ENCODE measurements around the gene LRBA. TPM values are rescaled to one million over a fixed set of nuclear protein-coding genes. Genes with fewer than 3 reads are reported as not detected.

The LRBA gene
- polyA plus RNA-seq, 1 of the 3 experiments (the other 2 are of a cell fraction): 11.4 TPM

DNA sequence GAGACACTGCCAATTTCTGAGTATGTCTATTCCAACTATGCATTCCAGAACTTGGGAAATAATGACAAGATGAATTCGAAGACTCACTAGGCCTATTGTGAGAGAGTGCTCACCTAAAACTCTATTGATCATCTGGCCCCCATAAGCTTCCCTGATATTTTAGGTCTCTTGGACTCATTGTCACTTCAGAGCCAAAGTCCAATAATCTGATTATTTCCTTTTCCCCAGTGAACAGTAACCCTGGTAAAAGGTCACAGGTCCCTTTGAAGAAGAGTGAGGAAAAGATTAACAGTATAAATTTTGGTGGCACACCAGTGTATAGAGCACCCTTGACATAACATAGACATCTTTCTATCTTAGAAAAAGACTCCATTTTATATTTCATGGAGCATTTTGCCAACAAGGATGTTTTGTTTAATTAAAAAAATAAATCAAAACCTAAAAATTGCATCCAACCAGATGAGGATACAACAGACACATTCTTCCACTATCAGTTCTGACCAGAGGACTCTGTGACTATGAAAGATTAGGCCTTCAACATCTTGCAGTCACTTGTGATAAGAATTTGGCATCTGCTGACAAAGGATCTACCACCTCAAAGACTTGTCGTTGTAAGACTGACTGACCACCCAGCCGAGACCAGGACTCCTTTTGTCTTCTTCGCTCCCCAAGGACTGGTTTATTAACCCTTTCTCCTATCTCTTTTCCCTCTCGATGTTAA is 241.2 kb downstream of the LRBA start:
- no peak for DNase-seq
- TF ChIP-seq RAD21 (IDR thresholded peaks at IDR 0.05; ENCODE audit: low read length) (no peak), RFX5 (IDR thresholded peaks at IDR 0.05; ENCODE audit: low read length) (no peak), GATA2 (CRISPR knock-in tag; IDR thresholded peaks at IDR 0.05) (no peak), EP300 (IDR thresholded peaks at IDR 0.05; ENCODE audit: borderline replicate concordance in 1 of 2, low read depth in 1 of 2, low read length in 1 of 2) (no peak), TEAD4 (IDR thresholded peaks at IDR 0.05; ENCODE audit: borderline replicate concordance, insufficient read depth) (no peak), YY1 (IDR thresholded peaks at IDR 0.05; ENCODE audit: low read depth) (no peak), NFIC (IDR thresholded peaks at IDR 0.05; ENCODE audit: borderline replicate concordance) (no peak), FOXJ3 (CRISPR knock-in tag; IDR thresholded peaks at IDR 0.05) (no peak)
- TF ChIP-seq, protein P1, sequence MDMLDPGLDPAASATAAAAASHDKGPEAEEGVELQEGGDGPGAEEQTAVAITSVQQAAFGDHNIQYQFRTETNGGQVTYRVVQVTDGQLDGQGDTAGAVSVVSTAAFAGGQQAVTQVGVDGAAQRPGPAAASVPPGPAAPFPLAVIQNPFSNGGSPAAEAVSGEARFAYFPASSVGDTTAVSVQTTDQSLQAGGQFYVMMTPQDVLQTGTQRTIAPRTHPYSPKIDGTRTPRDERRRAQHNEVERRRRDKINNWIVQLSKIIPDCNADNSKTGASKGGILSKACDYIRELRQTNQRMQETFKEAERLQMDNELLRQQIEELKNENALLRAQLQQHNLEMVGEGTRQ (IDR thresholded peaks at IDR 0.05; ENCODE audit: borderline replicate concordance, low read depth, low read length): no peak
- TF ChIP-seq, protein P2, sequence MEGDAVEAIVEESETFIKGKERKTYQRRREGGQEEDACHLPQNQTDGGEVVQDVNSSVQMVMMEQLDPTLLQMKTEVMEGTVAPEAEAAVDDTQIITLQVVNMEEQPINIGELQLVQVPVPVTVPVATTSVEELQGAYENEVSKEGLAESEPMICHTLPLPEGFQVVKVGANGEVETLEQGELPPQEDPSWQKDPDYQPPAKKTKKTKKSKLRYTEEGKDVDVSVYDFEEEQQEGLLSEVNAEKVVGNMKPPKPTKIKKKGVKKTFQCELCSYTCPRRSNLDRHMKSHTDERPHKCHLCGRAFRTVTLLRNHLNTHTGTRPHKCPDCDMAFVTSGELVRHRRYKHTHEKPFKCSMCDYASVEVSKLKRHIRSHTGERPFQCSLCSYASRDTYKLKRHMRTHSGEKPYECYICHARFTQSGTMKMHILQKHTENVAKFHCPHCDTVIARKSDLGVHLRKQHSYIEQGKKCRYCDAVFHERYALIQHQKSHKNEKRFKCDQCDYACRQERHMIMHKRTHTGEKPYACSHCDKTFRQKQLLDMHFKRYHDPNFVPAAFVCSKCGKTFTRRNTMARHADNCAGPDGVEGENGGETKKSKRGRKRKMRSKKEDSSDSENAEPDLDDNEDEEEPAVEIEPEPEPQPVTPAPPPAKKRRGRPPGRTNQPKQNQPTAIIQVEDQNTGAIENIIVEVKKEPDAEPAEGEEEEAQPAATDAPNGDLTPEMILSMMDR (IDR thresholded peaks at IDR 0.05): no peak
- ChIA-PET POLR2A (no interaction called here), CTCF (interaction anchor here (0.6 kb wide), 1 partner anchor 84 kb away, joined by 3 read pairs; no protein-coding TSS in a partner anchor)
- H4K20me1 ChIP-seq (ENCODE audit: insufficient read depth): no peaks in the 10 kb centered on the region
- H3K79me2 ChIP-seq (ENCODE audit: insufficient read depth): no peaks in the 10 kb centered on the region
- no peak overlapping the region for H3K9ac ChIP-seq
- no peaks in the 10 kb centered on the region for H3K27me3 ChIP-seq (ENCODE audit: insufficient read depth)
- no peaks in the 10 kb centered on the region for H3K36me3 ChIP-seq (replicated peaks in 1 of 2; ENCODE audit: control insufficient read depth in 1 of 2, insufficient read depth in 2 of 2, low read length in 1 of 2)
- peak overlapping the region in 1 of 2 experiments; percentile 60; a peak in 1 of 4 replicates for H3K27ac ChIP-seq (ENCODE audit: low read depth in 2 of 2, low read length in 1 of 2)
- H3F3A ChIP-seq (replicated peaks; ENCODE audit: insufficient read depth): peaks cover under 1% of the 10 kb centered on the region
- H3K9me2 ChIP-seq: no peaks in the 10 kb centered on the region
- WGBS (ENCODE audit: low lambda C conversion rate): 89% methylated on average over 5 of the region's 5 CpGs
- no peak overlapping the region for H2AFZ ChIP-seq (ENCODE audit: low read depth)
- no peak overlapping the region for H3K4me2 ChIP-seq
- H3K4me1 ChIP-seq (ENCODE audit: control insufficient read depth in 1 of 2, insufficient read depth in 2 of 2, low read depth in 1 of 2, low read length in 1 of 2): peaks cover 0 to 10% of the 10 kb centered on the region in 2 experiments; a peak in 2 of 4 replicates
- H3K9me3 ChIP-seq: no peaks in the 10 kb centered on the region
- no peak overlapping the region for H3K4me3 ChIP-seq (ENCODE audit: low read depth in 2 of 2, low read length in 1 of 2)

DNA sequence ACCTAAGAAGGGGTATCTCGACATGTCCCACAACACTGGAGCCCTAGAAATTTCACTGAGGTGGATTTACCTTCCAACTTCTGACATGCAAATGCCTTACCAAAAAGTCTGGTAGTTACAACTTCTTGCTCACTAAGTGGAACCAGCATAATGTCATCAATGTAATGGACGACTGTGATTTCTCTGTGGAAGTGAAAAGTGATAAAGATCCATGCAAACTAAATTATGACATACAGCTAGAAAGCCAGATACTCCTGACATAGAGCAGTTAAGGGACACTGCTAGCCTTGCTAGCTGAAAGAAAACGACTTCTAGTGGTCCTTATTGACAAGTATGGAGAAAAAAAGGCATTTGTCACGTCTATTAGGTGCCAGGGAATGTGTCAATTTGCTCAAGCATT is 242.1 kb downstream of the LRBA start:
- TF ChIP-seq CHD2 (IDR thresholded peaks at IDR 0.05; ENCODE audit: low read length, partially characterized antibody) (peak; percentile 12), MXI1 (IDR thresholded peaks at IDR 0.05; ENCODE audit: low read depth, low read length) (no peak), NFIC (IDR thresholded peaks at IDR 0.05; ENCODE audit: borderline replicate concordance) (no peak), FOXM1 (IDR thresholded peaks at IDR 0.05; ENCODE audit: low read depth) (no peak), GATA2 (CRISPR knock-in tag; IDR thresholded peaks at IDR 0.05) (peak; percentile 84), EP300 (IDR thresholded peaks at IDR 0.05; ENCODE audit: borderline replicate concordance in 1 of 2, low read depth in 1 of 2, low read length in 1 of 2) (peak in 1 of 2 experiments; percentile 81; a peak in 2 of 4 replicates), RAD21 (IDR thresholded peaks at IDR 0.05; ENCODE audit: low read length) (0 out of 2 replicates have a peak, but pooled peaks have one; percentile 26), FOSL2 (IDR thresholded peaks at IDR 0.05; ENCODE audit: borderline replicate concordance, low read depth) (no peak), RFX5 (IDR thresholded peaks at IDR 0.05; ENCODE audit: low read length) (no peak)
- TF ChIP-seq, protein P1 (IDR thresholded peaks at IDR 0.05; ENCODE audit: borderline replicate concordance, low read depth, low read length): no peak
- TF ChIP-seq, protein P2 (IDR thresholded peaks at IDR 0.05): no peak
- Histone ChIP-seq H3F3A (replicated peaks; ENCODE audit: insufficient read depth) (peaks cover 8% of the 10 kb centered on the region), H3K4me2 (no peak overlapping the region), H3K27me3 (ENCODE audit: insufficient read depth) (no peaks in the 10 kb centered on the region), H3K4me1 (ENCODE audit: control insufficient read depth in 1 of 2, insufficient read depth in 2 of 2, low read depth in 1 of 2, low read length in 1 of 2) (peaks cover 0 to 10% of the 10 kb centered on the region in 2 experiments; a peak in 2 of 4 replicates), H3K4me3 (ENCODE audit: low read depth in 2 of 2, low read length in 1 of 2) (no peak overlapping the region), H4K20me1 (ENCODE audit: insufficient read depth) (no peaks in the 10 kb centered on the region), H3K27ac (ENCODE audit: low read depth in 2 of 2, low read length in 1 of 2) (peak overlapping the region in 1 of 2 experiments; percentile 60; a peak in 1 of 4 replicates), H3K9me3 (no peaks in the 10 kb centered on the region), H3K79me2 (ENCODE audit: insufficient read depth) (no peaks in the 10 kb centered on the region), H3K9me2 (no peaks in the 10 kb centered on the region), H3K9ac (no peak overlapping the region), H2AFZ (ENCODE audit: low read depth) (no peak overlapping the region), H3K36me3 (replicated peaks in 1 of 2; ENCODE audit: control insufficient read depth in 1 of 2, insufficient read depth in 2 of 2, low read length in 1 of 2) (no peaks in the 10 kb centered on the region)
- CTCF ChIA-PET: no interaction called here
- peak; percentile 31 for DNase-seq
- POLR2A ChIA-PET: no interaction called here
- WGBS (ENCODE audit: low lambda C conversion rate): 60% methylated on average over 4 of the region's 4 CpGs

Measured in SK-N-SH (cell line).